ENCODE measurements around the gene CHST4. TPM values are rescaled to one million over a fixed set of nuclear protein-coding genes. Genes with fewer than 3 reads are reported as not detected.

The CHST4 gene
- polyA plus RNA-seq, 1 donor from 2014 or later: not detected

- Histone ChIP-seq H3K9me2 (ENCODE audit: insufficient read depth, low read length) (no peaks in the 10 kb centered on the region), H3F3A (ENCODE audit: insufficient read depth, low read length, poor library complexity, severe bottlenecking) (no peaks in the 10 kb centered on the region), H3K9me3 (ENCODE audit: low read length) (no peaks in the 10 kb centered on the region), H3K9ac (ENCODE audit: low read length) (no peak overlapping the region), H2AFZ (ENCODE audit: low read depth, low read length) (no peak overlapping the region), H3K79me2 (replicated peaks; ENCODE audit: insufficient read depth, low read length) (no peaks in the 10 kb centered on the region), H3K27me3 (ENCODE audit: insufficient read depth, low read depth, low read length) (no peaks in the 10 kb centered on the region), H4K20me1 (ENCODE audit: insufficient read depth) (no peaks in the 10 kb centered on the region), H3K4me3 (ENCODE audit: low read length) (no peak overlapping the region), H3K36me3 (ENCODE audit: insufficient read depth, low read length) (no peaks in the 10 kb centered on the region), H3K27ac (ENCODE audit: low read length) (no peak overlapping the region), H3K4me2 (ENCODE audit: low read length) (no peak overlapping the region)
- no peak for TF ChIP-seq SMC3 (conservative IDR thresholded peaks at IDR 0.05; ENCODE audit: poor library complexity)
- no peak for TF ChIP-seq EZH2 (IDR thresholded peaks at IDR 0.05; ENCODE audit: borderline replicate concordance, insufficient read depth, low read length, poor library complexity, severe bottlenecking)
- TF ChIP-seq TAF1 (IDR thresholded peaks at IDR 0.05; ENCODE audit: low read depth): no peak
- no peak for TF ChIP-seq RAD21 (conservative IDR thresholded peaks at IDR 0.05)
- TF ChIP-seq EP300 (conservative IDR thresholded peaks at IDR 0.05; ENCODE audit: poor library complexity, severe bottlenecking): no peak
- TF ChIP-seq POLR2AphosphoS5 (IDR thresholded peaks at IDR 0.05): no peak
- TF ChIP-seq, protein P1, sequence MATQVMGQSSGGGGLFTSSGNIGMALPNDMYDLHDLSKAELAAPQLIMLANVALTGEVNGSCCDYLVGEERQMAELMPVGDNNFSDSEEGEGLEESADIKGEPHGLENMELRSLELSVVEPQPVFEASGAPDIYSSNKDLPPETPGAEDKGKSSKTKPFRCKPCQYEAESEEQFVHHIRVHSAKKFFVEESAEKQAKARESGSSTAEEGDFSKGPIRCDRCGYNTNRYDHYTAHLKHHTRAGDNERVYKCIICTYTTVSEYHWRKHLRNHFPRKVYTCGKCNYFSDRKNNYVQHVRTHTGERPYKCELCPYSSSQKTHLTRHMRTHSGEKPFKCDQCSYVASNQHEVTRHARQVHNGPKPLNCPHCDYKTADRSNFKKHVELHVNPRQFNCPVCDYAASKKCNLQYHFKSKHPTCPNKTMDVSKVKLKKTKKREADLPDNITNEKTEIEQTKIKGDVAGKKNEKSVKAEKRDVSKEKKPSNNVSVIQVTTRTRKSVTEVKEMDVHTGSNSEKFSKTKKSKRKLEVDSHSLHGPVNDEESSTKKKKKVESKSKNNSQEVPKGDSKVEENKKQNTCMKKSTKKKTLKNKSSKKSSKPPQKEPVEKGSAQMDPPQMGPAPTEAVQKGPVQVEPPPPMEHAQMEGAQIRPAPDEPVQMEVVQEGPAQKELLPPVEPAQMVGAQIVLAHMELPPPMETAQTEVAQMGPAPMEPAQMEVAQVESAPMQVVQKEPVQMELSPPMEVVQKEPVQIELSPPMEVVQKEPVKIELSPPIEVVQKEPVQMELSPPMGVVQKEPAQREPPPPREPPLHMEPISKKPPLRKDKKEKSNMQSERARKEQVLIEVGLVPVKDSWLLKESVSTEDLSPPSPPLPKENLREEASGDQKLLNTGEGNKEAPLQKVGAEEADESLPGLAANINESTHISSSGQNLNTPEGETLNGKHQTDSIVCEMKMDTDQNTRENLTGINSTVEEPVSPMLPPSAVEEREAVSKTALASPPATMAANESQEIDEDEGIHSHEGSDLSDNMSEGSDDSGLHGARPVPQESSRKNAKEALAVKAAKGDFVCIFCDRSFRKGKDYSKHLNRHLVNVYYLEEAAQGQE (IDR thresholded peaks at IDR 0.05; ENCODE audit: borderline replicate concordance): no peak
- TF ChIP-seq, protein P2, sequence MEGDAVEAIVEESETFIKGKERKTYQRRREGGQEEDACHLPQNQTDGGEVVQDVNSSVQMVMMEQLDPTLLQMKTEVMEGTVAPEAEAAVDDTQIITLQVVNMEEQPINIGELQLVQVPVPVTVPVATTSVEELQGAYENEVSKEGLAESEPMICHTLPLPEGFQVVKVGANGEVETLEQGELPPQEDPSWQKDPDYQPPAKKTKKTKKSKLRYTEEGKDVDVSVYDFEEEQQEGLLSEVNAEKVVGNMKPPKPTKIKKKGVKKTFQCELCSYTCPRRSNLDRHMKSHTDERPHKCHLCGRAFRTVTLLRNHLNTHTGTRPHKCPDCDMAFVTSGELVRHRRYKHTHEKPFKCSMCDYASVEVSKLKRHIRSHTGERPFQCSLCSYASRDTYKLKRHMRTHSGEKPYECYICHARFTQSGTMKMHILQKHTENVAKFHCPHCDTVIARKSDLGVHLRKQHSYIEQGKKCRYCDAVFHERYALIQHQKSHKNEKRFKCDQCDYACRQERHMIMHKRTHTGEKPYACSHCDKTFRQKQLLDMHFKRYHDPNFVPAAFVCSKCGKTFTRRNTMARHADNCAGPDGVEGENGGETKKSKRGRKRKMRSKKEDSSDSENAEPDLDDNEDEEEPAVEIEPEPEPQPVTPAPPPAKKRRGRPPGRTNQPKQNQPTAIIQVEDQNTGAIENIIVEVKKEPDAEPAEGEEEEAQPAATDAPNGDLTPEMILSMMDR (IDR thresholded peaks at IDR 0.05; ENCODE audit: poor library complexity, severe bottlenecking): no peak
- TF ChIP-seq MXI1 (conservative IDR thresholded peaks at IDR 0.05; ENCODE audit: poor library complexity, severe bottlenecking): no peak
Measured at GRCh38 chr16:71513302-71513701, 12.9 kb upstream of the CHST4 start.

DNA sequence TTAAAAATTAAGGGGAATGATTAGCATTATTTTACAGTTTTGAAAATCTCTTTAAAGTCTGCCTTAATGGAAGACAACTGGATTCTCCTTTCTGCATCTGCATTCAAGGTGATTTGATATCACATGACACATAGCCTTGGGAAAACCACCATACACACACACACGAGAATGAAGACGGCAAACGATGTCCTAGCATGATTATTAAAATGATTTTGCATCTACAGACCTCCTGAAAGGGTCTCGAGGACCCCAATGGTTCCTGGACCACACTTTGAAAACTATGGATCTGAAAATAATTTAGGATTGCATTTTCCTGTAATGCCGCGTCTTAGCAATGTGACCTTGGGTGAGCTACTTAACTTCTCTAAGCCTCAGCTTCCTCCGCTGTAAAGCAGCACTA is 11.8 kb upstream of the CHST4 start:
- no peak overlapping the region for H3K27ac ChIP-seq (ENCODE audit: low read length)
- TF ChIP-seq RAD21 (conservative IDR thresholded peaks at IDR 0.05): no peak
- no peak for TF ChIP-seq MXI1 (conservative IDR thresholded peaks at IDR 0.05; ENCODE audit: poor library complexity, severe bottlenecking)
- TF ChIP-seq, protein P1 (IDR thresholded peaks at IDR 0.05; ENCODE audit: borderline replicate concordance): no peak
- no peak for TF ChIP-seq POLR2AphosphoS5 (IDR thresholded peaks at IDR 0.05)
- TF ChIP-seq TAF1 (IDR thresholded peaks at IDR 0.05; ENCODE audit: low read depth): no peak
- no peak for TF ChIP-seq EP300 (conservative IDR thresholded peaks at IDR 0.05; ENCODE audit: poor library complexity, severe bottlenecking)
- no peak for TF ChIP-seq SMC3 (conservative IDR thresholded peaks at IDR 0.05; ENCODE audit: poor library complexity)
- no peak for TF ChIP-seq EZH2 (IDR thresholded peaks at IDR 0.05; ENCODE audit: borderline replicate concordance, insufficient read depth, low read length, poor library complexity, severe bottlenecking)
- H3K79me2 ChIP-seq (replicated peaks; ENCODE audit: insufficient read depth, low read length): no peaks in the 10 kb centered on the region
- H3K4me2 ChIP-seq (ENCODE audit: low read length): no peak overlapping the region
- no peaks in the 10 kb centered on the region for H3K9me2 ChIP-seq (ENCODE audit: insufficient read depth, low read length)
- H3K36me3 ChIP-seq (ENCODE audit: insufficient read depth, low read length): no peaks in the 10 kb centered on the region
- H3K4me3 ChIP-seq (ENCODE audit: low read length): no peak overlapping the region
- no peak overlapping the region for H3K9ac ChIP-seq (ENCODE audit: low read length)
- H2AFZ ChIP-seq (ENCODE audit: low read depth, low read length): no peak overlapping the region
- H3K9me3 ChIP-seq (ENCODE audit: low read length): no peaks in the 10 kb centered on the region
- no peaks in the 10 kb centered on the region for H3K27me3 ChIP-seq (ENCODE audit: insufficient read depth, low read depth, low read length)
- no peaks in the 10 kb centered on the region for H3F3A ChIP-seq (ENCODE audit: insufficient read depth, low read length, poor library complexity, severe bottlenecking)
- H4K20me1 ChIP-seq (ENCODE audit: insufficient read depth): no peaks in the 10 kb centered on the region

Data from neural cell (in vitro differentiated cells).